GM12875 (cell line): ENCODE data around the gene NR2C2.

Experiments
- H3K4me3 ChIP-seq: one replicate; pipeline ENCODE4 v1.5.1; 2011; ENCODE audit warnings: low read depth, low read length, control low read depth
- CTCF ChIP-seq: IDR thresholded peaks from 2 replicates; pipeline ENCODE4 v1.5.1; 2011; ENCODE audit warnings: low read depth, mild to moderate bottlenecking, control low read depth, inconsistent platforms, low read length, moderate library complexity, borderline replicate concordance; ENCODE audit not compliant: insufficient read depth

NR2C2 gene

GRCh38 chr3:15011174-15011573, 63.8 kb downstream of the NR2C2 start:
- no peak for TF ChIP-seq CTCF
- no peak overlapping the region for H3K4me3 ChIP-seq

- H3K4me3 ChIP-seq: no peak overlapping the region
- no peak for TF ChIP-seq CTCF
These were observed 67.4 kb downstream of the NR2C2 start for GRCh38 chr3:15014606-15015328.

GRCh38 chr3:15015456-15015855, 68.1 kb downstream of the NR2C2 start:
- TF ChIP-seq CTCF: no peak
- no peak overlapping the region for H3K4me3 ChIP-seq

GRCh38 chr3:15017191-15017590, 69.8 kb downstream of the NR2C2 start:
- no peak for TF ChIP-seq CTCF
- H3K4me3 ChIP-seq: no peak overlapping the region

- no peak for TF ChIP-seq CTCF
- H3K4me3 ChIP-seq: no peak overlapping the region
These were observed 75.9 kb downstream of the NR2C2 start for GRCh38 chr3:15023249-15023648.

GRCh38 chr3:15023719-15024118, 76.3 kb downstream of the NR2C2 start:
- no peak overlapping the region for H3K4me3 ChIP-seq
- no peak for TF ChIP-seq CTCF

GRCh38 chr3:15029625-15030024, 82.2 kb downstream of the NR2C2 start:
- TF ChIP-seq CTCF: no peak
- no peak overlapping the region for H3K4me3 ChIP-seq
